GM19324 (cell line): ENCODE measurements around the gene RIC3.

ENCODE experiments used
- ATAC-seq: cut with Tn5 transposase; IDR thresholded peaks from one replicate; pipeline ENCODE4 v1.9.1; 2021; ENCODE audit warnings: mild to moderate bottlenecking, moderate library complexity; ENCODE audit not compliant: unreplicated experiment, low FRiP score

Gene RIC3

DNA sequence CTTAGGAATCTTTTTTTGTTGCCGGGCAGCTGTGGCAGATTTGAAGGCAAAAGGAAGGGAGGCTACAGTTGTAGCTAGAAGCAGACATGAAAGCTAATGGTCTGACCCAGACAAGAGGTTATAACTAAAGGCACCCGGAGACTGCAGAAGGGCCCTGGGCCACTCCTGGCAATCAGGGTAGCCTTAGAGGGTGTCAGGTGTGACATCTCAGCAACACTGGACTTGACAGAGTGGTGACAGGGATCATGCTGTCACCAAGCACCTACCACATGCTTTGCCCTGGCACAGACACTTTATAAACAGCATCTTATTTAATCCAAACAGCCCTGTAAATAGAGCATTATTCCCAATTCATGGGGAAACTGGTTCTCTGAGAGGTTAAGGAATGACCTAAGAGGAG, 62.1 kb downstream of the RIC3 start:
- no peak for ATAC-seq

DNA sequence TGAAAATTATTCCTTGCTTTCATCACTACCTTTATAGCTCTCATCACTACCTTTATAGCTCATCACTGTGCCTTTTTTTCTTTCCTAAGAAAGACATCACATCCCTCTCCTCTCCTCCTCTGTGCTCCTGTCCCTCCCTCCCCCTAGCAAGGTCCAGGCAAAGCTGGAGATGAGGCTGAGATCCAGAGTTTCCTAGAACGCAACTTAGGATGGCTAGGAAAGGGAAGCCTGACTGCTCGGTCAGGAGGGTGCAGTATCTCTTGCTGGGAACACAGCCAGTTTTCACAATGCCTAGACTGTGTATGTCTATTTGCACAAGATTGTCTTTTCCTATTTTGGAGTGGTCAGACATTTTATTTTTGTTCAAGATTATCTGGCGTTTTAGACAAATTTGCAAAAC, 63.2 kb downstream of the RIC3 start:
- ATAC-seq = no peak

DNA sequence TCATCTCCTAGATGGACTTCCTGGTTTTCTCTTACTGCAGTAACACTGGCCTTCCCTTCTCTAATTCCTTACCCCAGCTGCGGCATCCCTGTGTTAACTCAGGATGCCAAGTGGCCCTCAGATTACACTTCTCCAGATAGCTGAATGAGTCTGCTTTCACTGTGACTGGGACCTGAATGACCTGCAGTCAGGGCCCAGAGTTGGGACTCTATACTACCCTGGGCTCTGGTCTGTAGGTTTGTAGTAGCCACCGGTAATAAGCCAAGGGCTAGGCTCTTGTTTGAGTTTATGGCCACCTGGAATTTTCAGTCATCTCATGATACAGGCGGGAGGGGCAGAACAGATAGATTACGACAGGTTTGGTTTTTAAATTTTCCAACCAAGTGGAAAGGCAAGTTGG, 63.7 kb downstream of the RIC3 start:
- no peak for ATAC-seq

DNA sequence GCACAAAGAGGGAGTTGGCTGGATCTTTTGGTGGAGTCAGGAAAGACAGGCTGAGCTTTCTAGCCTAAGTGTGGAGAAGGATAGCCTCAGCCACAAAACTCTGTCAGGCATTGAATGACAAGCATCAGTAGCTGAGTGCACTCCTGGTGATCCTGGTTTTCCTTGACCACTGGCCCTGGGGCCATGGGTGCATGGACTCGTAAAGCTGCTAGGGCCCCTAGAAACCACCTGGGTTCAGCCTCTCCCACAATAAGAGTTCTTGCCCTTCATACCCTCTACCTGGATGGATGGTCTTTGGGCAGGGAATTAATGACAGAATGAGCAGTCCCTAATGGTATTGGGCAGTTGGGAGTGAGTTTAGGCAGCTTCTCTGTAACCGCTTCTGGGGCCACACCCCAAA, 64.9 kb downstream of the RIC3 start:
- ATAC-seq = no peak

DNA sequence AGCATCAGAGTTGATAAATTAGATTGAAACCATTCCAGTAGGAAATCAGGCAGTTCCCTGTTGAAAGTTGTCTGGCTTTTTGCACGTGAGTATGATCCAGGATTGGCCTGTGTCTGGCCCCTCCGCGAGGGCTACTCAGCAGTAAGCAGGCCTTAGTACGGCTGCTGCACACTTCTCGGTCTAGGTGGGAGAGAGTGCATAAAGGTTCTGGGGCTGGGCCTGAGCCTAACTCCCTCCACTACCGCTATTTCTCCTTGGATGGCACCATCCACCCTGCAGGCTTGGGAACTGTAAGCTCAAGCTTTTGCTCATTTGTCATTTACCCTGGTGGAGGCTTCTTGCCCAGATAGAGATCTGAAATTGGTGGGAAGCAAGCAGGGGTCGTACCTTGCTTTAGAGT, 65.9 kb downstream of the RIC3 start:
- ATAC-seq = no peak

DNA sequence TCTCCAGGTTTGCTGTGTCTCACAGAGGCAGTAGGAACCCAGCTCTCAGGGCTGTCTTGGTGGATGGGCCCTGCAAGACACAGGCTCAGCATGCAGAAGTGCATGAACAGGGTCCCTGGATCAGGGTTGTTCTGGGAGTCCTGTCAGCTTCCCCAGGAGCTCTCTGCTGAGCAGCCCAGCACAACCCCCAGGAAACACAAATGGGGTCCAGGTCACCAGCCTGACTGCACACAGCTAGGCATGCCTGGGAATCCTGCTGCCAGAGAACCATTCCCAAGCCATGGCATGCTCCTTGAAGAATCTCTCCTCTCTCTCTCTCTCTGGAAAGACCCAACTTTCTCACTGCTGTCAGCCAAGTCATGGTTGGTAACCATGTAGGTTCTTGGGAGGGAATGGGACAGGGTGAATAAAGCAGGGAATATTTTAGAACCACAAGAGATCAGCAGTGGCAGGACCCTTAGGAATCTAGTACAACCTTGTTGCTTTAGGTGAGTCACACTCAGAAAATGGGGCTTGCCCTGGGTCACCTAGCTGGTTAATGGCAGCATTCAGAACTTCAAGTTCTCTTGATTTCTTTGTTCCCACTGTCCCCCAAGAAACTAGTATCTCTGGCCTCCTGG, 66.4 kb downstream of the RIC3 start:
- ATAC-seq = no peak

DNA sequence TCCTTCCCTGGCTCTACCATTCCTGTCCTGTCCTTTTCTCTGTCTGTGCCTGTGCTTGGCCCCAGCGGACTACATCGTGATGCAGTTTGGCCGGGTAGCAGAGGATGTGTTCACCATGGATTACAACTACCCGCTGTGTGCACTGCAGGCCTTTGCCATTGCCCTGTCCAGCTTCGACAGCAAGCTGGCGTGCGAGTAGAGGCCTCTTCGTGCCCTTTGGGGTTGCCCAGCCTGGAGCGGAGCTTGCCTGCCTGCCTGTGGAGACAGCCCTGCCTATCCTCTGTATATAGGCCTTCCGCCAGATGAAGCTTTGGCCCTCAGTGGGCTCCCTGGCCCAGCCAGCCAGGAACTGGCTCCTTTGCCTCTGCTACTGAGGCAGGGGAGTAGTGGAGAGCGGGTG, 67.4 kb downstream of the RIC3 start:
- ATAC-seq = no peak

DNA sequence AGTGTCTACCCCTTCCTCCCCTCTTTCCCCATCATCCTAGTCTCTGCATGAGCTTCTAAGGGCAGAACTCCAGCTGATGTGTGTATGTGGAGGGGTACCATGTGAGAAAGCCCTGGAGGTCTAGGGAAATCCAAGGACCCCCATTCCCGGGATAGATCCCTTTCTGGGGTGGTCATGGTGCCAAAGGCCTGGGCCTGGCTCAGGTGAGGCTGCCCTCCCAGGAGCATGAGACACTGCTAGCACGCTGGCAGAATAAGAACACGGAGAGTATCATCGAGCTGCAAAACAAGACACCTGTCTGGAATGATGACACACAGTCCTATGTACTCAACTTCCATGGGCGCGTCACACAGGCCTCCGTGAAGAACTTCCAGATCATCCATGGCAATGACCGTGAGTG, 68.2 kb downstream of the RIC3 start:
- ATAC-seq = no peak

DNA sequence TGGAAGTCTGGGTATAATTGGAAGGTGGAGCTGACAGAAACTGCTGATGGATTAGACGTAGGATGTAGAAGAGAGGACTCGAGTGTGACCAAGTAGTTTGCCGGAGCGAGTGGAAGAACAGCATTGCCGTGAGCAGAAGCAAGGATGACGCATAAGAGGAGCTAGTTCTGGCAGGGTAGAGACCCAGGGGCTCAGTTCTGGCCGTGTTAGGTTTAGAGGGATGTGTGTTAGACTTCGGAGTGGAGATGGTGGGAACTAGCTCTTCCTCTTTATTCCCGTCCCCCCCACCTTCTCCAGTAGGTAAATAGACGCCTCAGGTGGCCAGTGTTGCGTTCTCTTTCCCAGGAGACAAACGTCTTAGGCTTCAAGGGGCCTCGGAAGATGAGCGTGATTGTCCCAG, 68.7 kb downstream of the RIC3 start:
- no peak for ATAC-seq

DNA sequence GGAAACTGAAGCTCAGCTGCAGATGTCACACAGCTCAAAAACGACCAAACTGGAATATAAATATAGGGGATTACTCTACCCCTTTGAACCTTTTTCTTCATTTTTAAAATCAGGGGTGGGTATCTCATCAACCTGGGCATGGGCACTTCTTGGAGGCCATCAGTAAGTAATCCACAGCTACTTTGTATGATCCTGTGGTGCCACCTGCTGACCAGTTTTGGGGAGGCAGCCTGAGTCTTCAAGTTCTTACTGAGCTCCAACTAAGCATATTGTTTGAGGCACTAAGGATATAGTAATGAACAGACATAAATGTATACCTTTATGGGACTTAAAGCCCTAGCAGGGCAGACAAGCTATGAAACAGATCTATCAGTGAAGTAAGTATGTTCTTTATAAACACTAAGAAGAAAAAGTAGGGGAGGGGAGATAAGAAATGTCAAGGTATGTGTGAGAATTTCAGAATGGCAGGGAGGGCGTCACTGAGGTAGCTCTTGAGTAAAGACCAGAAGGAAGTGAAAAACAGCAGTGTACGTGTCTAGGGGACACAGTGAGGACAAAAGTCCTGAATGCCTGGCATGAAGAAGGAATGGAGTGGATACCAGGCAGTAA, 69.4 kb downstream of the RIC3 start:
- ATAC-seq = no peak

DNA sequence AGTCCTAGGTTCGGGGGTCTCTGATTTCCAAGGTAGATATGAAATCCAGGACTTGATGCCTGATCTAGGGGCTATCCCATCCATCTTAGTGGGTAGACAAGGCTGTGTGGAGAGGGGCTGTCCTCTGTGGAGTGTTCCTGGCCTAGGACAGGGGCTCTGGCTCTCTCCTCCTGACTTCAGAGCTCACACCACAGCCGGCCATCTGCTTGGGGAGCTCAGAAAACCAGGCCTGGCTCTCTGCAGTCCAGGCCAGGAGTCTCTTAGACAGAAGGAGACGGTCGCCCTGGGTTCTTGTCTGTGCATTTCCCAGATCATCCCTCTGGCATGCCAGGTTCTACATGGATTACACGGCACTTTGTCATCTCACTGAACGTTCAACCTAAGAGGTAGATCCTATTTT, 69.9 kb downstream of the RIC3 start:
- ATAC-seq = no peak

DNA sequence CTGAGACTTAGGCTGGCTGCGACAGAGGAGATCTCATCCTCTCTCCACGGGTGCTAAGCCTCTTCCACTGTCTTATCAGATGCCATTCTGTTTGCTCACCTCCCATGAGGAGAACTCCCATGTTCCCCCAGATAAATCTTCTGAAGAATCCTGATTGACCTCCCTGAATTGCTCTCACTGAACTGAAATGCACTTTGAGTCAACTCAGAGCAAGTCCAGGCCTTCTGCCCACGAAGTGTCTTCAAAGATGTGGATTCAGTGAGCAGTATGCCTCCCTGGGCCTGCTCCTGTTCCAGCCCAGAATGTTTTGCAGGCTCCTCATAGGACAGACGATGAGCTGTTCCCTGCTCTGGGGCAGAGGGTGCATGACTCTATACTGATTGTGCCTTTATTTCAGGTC, 70.5 kb downstream of the RIC3 start:
- ATAC-seq = no peak

DNA sequence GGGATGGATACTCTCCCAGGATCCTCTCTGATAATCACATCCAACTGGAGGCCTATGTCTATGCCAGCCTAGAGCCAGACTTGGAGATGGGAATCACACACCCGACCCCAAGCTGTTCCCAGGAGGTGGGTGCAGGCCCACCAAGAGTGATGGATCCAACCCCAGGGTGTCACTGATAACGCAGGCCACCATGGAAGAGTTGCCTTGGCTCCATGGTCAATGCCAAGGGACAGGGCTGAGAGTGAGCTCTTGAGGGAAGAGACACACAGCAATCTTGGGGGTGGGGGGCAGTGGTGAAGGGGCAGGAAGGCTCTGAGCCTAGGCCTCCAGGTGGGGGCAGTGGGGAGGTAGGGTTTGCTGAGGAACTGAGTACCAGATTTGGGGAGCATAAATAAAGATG, 70.9 kb downstream of the RIC3 start:
- ATAC-seq = no peak

DNA sequence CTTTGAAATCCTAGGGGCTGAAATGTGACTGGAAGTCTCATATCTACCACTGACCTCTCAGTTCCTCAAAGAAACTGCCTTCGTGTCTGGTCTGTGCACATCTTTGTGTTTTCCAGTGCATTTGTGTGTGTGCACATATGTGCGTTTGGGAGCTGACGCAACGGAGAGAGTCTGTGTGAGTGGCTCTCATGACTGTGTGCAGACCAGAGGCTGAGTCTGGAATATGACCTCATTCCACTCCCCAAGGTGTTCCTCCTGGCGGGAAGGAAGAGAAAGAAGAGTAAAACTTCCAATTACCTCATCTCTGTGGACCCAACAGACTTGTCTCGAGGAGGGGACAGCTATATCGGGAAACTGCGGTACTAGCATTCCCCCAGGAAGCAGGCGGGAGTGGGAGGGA, 71.4 kb downstream of the RIC3 start:
- no peak for ATAC-seq

DNA sequence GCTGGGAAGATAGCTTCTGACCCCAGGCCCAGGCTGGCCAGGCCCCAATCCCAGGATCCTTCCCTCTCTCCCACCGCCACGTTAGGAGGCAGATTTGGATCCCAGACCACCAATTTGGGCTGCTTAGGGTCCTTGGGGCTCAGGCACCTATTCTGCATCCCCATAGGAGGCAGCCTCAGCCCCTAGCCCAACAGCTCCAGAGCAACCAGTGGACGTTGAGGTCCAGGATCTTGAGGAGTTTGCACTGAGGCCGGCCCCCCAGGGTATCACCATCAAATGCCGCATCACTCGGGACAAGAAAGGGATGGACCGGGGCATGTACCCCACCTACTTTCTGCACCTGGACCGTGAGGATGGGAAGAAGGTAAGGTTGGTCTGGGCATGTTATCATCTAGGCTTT, 71.8 kb downstream of the RIC3 start:
- no peak for ATAC-seq

DNA sequence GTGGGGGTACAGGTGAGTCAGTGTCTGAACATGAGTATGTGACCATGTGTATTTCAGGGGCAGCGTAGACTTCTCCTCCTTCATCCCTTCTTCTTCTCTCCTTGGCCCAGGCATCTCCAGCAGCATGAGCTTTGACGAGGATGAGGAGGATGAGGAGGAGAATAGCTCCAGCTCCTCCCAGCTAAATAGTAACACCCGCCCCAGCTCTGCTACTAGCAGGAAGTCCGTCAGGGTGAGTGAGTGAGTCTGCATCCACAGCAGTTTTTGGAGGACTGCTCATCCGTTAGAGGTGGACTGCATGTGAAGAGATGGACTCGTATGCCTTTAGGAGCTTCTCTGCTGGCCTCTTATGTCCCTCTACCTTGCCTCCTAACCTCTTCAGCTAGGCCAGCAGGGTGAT, 72.2 kb downstream of the RIC3 start:
- ATAC-seq = no peak

DNA sequence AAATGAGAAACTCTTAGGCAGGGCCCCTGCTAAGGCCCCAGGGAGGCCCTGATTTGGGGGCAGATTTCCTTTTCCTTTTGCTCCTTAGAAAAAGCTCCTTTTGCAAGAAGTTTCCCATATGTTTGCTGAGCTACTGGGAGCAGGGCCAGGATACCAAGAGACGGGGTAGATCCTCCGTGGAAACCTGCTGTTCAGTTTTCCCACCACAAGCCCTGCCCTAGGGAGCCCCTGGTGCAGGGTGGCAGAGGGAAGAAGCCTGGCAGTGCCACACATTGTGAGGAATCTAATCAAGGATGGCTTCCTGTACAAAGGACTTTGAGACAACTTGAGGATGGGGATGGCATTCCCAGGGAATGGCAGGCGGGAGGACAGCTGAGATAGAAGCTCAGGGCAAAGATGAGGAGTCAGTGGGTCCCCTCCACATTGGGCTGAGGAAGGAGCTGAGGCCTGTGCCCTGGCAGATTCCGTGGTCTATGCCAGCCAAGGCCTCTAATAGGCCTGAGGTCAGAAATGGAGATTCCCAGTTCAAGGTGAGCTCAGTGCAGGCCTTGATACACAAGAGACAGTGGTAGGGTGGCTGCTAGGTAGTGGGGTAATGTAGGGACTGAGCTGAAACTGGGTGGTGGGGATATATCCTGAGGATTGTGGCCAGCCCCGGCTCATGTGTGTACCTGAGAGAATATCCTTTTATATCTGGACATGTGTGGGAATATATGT, 72.9 kb downstream of the RIC3 start:
- ATAC-seq = no peak

DNA sequence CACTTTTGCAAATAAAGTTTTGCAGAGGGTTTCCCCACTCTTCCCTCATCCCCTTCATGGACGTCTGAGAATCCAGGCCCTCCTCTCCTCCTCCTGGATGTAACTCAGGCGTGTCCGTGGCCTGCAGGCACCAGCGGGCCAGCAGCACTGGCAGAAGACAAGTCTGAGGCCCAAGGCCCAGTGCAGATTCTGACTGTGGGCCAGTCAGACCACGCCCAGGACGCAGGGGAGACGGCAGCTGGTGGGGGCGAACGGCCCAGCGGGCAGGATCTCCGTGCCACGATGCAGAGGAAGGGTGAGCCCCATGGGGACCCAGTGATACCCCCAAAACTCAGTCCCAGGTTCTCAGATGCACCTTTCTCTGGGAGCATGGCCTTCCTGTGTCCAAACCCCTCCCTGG, 73.5 kb downstream of the RIC3 start:
- no peak for ATAC-seq

DNA sequence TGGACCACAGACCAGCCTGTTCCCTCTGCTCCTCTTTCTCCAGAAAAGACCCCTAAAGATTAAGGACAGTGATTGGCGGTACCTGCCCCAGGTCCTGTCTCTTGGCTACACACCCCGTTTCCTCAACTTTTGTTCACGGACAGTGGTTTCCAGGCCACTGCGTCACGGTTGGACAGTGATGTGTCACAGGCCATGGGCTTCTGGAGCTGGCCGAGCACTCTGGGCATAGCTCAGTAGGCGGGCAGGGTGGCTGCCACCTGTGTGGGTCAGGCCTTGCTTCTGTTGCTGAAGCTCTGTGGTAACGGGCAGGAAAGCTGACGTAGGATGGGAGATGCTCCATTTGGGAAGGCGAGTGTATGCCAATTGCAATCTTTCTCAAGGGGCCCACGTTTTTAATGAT, 74.2 kb downstream of the RIC3 start:
- ATAC-seq = no peak

DNA sequence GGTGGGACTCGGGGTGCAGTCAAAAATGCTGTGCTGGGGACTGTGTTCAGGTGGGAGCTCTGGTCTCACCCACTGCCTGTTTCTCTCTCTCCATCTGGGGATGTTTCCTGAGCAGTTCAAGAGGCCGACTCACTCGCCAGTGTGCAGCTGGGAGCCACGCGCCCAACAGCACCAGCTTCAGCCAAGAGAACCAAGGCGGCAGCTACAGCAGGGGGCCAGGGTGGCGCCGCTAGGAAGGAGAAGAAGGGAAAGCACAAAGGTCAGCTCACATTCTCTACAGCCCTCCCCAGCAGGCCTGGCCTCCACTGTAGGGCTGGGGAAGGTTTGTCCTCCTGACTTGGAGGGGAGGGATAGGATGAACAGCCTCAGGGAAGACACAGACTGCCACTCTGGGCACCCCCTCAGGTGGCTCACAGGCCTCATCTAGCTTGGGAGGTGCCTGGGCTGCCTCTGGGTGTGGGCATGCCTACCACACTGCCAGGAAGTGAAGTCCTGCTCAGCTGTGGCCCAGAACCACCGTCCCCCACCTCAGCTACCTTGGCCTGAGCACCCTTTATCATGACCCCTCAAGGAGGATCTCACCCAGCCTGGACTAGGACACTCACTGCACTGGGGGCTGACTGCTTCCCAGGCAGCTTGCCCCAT, 74.8 kb downstream of the RIC3 start:
- no peak for ATAC-seq

DNA sequence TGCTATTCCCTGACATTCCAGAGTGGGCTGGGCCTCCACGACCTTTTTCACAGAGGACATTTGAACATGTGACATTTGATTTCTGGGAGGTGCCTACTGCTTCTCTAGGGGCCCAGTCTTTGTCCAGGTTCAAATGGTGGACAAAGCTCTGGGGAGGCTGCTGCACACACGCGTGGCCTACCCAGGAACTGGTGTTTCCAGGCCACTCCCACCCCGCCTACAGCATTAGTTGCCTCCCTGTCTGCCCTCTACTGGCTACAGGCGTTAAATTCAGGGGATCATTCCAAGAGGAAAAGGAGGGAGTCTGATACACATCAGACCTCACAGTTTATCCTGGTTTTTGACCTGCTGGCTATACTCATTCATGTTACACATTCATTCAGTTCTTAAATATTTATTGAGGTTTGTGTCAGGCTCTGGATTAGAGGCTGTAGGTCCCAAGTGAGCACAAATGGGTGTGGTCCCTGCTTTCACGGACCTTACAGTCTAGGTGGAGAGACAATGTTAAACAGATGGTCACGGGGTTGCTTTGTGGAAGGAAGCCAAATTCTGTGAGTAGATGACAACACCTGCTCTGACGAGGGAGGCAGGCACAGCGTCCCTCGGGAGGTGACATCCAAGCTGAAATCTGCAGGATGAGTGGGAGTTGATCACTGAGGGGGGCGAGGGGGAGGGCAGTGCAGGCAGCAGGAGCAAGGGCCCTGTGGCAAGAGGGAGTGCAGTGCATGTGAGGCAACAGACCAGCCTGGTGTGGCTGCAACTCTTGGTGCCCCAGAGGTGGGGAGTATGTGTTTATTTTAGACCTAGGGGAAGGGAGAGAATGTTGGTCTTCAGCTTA, 76.0 kb downstream of the RIC3 start:
- ATAC-seq = no peak
